H1 (cell line): ENCODE measurements around the gene RREB1. TPM values are rescaled to one million over a fixed set of nuclear protein-coding genes. Genes with fewer than 3 reads are reported as not detected.

Source experiments
- CTCF ChIA-PET: fragments of 300-600 bp; sonication (Branson Sonifier 250); formaldehyde crosslinking; loops from one replicate; lab custom pipeline; 2021; ENCODE audit not compliant: partially characterized antibody; lab: Charles Lee
- POLR2A ChIA-PET: fragments of 300-600 bp; sonication (Branson Sonifier 250); formaldehyde crosslinking; loops from one replicate; lab custom pipeline; 2021; ENCODE audit warnings: inconsistent platforms; ENCODE audit not compliant: partially characterized antibody; lab: Charles Lee
- DNase-seq, 2 experiments: peaks; one replicate each; pipeline versions ENCODE4 v3.0.0 to v3.0.0-alpha.2; 2010 to 2022; ENCODE audit warnings: low spot score in 2 of 2, low read depth in 1 of 2, mixed read lengths in 1 of 2
- FAIRE-seq: peaks from 2 replicates; lab custom pipeline; 2011; peaks lifted over from hg19 to GRCh38; lab: Jason Lieb, UNC
- H2AFZ ChIP-seq: 2 replicates; pipeline ENCODE4 v1.8.1; 2012; ENCODE audit warnings: low read length, inconsistent platforms
- H2AK5ac ChIP-seq: 2 replicates; pipeline ENCODE4 v1.6.1; 2013; ENCODE audit warnings: low read depth, low read length
- H2BK120ac ChIP-seq: replicated peaks from 2 replicates; pipeline ENCODE3; 2013; ENCODE audit warnings: low read depth, low read length, inconsistent platforms
- H2BK12ac ChIP-seq: 2 replicates; pipeline ENCODE4 v1.6.1; 2013; ENCODE audit warnings: low read depth, low read length
- H2BK15ac ChIP-seq: 2 replicates; pipeline ENCODE4 v1.6.1; 2013; ENCODE audit warnings: low read length
- H2BK20ac ChIP-seq: 2 replicates; pipeline ENCODE4 v1.6.1; 2013; ENCODE audit warnings: low read length
- H2BK5ac ChIP-seq: 2 replicates; pipeline ENCODE4 v1.6.1; 2013; ENCODE audit warnings: low read depth, low read length
- H3K14ac ChIP-seq: 2 replicates; pipeline ENCODE4 v1.6.1; 2013; ENCODE audit warnings: inconsistent platforms; ENCODE audit not compliant: insufficient read length
- H3K18ac ChIP-seq: 2 replicates; pipeline ENCODE4 v1.6.1; 2013; ENCODE audit warnings: low read length; ENCODE audit errors: extremely low read depth
- H3K23ac ChIP-seq: 2 replicates; pipeline ENCODE4 v1.6.1; 2013; ENCODE audit warnings: inconsistent platforms; ENCODE audit not compliant: insufficient read length
- H3K23me2 ChIP-seq: 2 replicates; pipeline ENCODE4 v1.6.1; 2013; ENCODE audit warnings: low read depth, low read length
- H3K27ac ChIP-seq: 2 replicates; pipeline ENCODE4 v1.6.1; 2011; ENCODE audit warnings: low read depth, low read length, inconsistent platforms
- H3K27me3 ChIP-seq, 4 experiments: replicated peaks in 1 of 4; 1 replicate in 1 of 4; 2 replicates in 3 of 4; pipeline versions ENCODE4 v1.6.1 to v1.8.1; 2011 to 2013; ENCODE audit warnings: low read length in 3 of 4, mild to moderate bottlenecking in 3 of 4, inconsistent platforms in 2 of 4, mixed read lengths in 2 of 4, moderate library complexity in 1 of 4; ENCODE audit not compliant: control insufficient read depth in 3 of 4, insufficient read depth in 3 of 4; ENCODE audit errors: extremely low read depth in 1 of 4
- H3K36me3 ChIP-seq, 4 experiments: 2 replicates each; pipeline versions ENCODE4 v1.6.1 to v1.8.1; 2011 to 2013; ENCODE audit warnings: mild to moderate bottlenecking in 4 of 4, low read length in 3 of 4, moderate library complexity in 2 of 4, control low read depth in 1 of 4, inconsistent platforms in 1 of 4; ENCODE audit not compliant: insufficient read depth in 4 of 4, control insufficient read depth in 2 of 4
- H3K4ac ChIP-seq: replicated peaks from 2 replicates; pipeline ENCODE3; 2013; ENCODE audit warnings: low read length, low read depth, mixed read lengths, inconsistent platforms; ENCODE audit not compliant: insufficient read length
- H3K4me1 ChIP-seq, 4 experiments: replicated peaks in 1 of 4; 1 replicate in 1 of 4; 2 replicates in 3 of 4; pipeline versions ENCODE4 v1.6.1 to v1.8.1; 2011 to 2013; ENCODE audit warnings: low read length in 3 of 4, inconsistent platforms in 2 of 4, mixed read lengths in 1 of 4; ENCODE audit not compliant: insufficient read depth in 4 of 4, control insufficient read depth in 3 of 4
- H3K4me2 ChIP-seq, 2 experiments: 2 replicates each; pipeline versions ENCODE4 v1.6.1 to v1.8.1; 2011 to 2013; ENCODE audit warnings: low read depth in 2 of 2, low read length in 2 of 2, control low read depth in 1 of 2, inconsistent platforms in 1 of 2, mild to moderate bottlenecking in 1 of 2; ENCODE audit not compliant: insufficient read depth in 1 of 2
- H3K4me3 ChIP-seq, 4 experiments: fragments of 200-600, 300-600 bp in 1 of 4; sonication (generic), shearing (Covaris generic), sonication (Bioruptor Twin) in 1 of 4; 2 replicates each; pipeline versions ENCODE4 v1.5.1 to v1.8.1; 2011 to 2016; ENCODE audit warnings: low read length in 4 of 4, low read depth in 3 of 4, control low read depth in 2 of 4, inconsistent platforms in 2 of 4, mild to moderate bottlenecking in 2 of 4, mixed read lengths in 1 of 4, moderate library complexity in 1 of 4; ENCODE audit not compliant: insufficient read depth in 2 of 4; ENCODE audit errors: extremely low read depth in 1 of 4
- H3K56ac ChIP-seq: replicated peaks from 2 replicates; pipeline ENCODE3; 2013; ENCODE audit warnings: low read depth, mild to moderate bottlenecking, mixed read lengths, low read length, inconsistent platforms; ENCODE audit not compliant: insufficient read length
- H3K79me1 ChIP-seq: 2 replicates; pipeline ENCODE4 v1.6.1; 2013; ENCODE audit warnings: low read depth, low read length, control low read depth
- H3K79me2 ChIP-seq, 2 experiments: 2 replicates each; pipeline versions ENCODE4 v1.6.1 to v1.8.1; 2012 to 2013; ENCODE audit warnings: low read length in 2 of 2, mild to moderate bottlenecking in 2 of 2, inconsistent platforms in 1 of 2; ENCODE audit not compliant: insufficient read depth in 2 of 2, control insufficient read depth in 1 of 2
- H3K9ac ChIP-seq, 4 experiments: replicated peaks in 1 of 4; 1 replicate in 1 of 4; 2 replicates in 3 of 4; pipeline versions ENCODE4 v1.6.1 to v1.8.1; 2011 to 2013; ENCODE audit warnings: low read depth in 3 of 4, low read length in 3 of 4, control low read depth in 2 of 4, mild to moderate bottlenecking in 2 of 4, moderate library complexity in 2 of 4, inconsistent platforms in 1 of 4; ENCODE audit errors: extremely low read depth in 1 of 4
- H3K9me3 ChIP-seq, 2 experiments: 2 replicates each; pipeline versions ENCODE4 v1.6.1 to v1.8.1; 2012 to 2013; ENCODE audit warnings: mild to moderate bottlenecking in 2 of 2, moderate library complexity in 2 of 2, control low read depth in 1 of 2, inconsistent platforms in 1 of 2, low read depth in 1 of 2, low read length in 1 of 2, mixed read lengths in 1 of 2; ENCODE audit not compliant: insufficient read depth in 2 of 2
- H4K20me1 ChIP-seq, 2 experiments: replicated peaks in 1 of 2; 2 replicates each; pipeline versions ENCODE3 to v1.8.1; 2011 to 2013; ENCODE audit warnings: inconsistent platforms in 2 of 2, low read length in 2 of 2, mild to moderate bottlenecking in 1 of 2; ENCODE audit not compliant: insufficient read depth in 2 of 2, control insufficient read depth in 1 of 2
- H4K5ac ChIP-seq: 2 replicates; pipeline ENCODE4 v1.6.1; 2013; ENCODE audit warnings: low read length, low read depth, mixed read lengths, inconsistent platforms; ENCODE audit not compliant: insufficient read length
- H4K8ac ChIP-seq: 2 replicates; pipeline ENCODE4 v1.8.0; 2013; ENCODE audit warnings: mild to moderate bottlenecking, moderate library complexity, low read length, inconsistent platforms; ENCODE audit not compliant: insufficient read depth; ENCODE audit errors: extremely low read depth
- H4K91ac ChIP-seq: replicated peaks from 2 replicates; pipeline ENCODE3; 2013; ENCODE audit warnings: low read length, mixed read lengths, inconsistent platforms; ENCODE audit not compliant: insufficient read length
- BCL11A ChIP-seq, 2 experiments: IDR thresholded peaks; one replicate each; pipeline ENCODE4 v1.6.1; 2011; ENCODE audit warnings: low read depth in 2 of 2, low read length in 2 of 2, mild to moderate bottlenecking in 2 of 2
- BRCA1 ChIP-seq: IDR thresholded peaks from 2 replicates; pipeline ENCODE4 v1.6.1; 2012; ENCODE audit warnings: low read depth, low read length, improper control_type of control experiment
- GTF2F1 ChIP-seq: IDR thresholded peaks from 2 replicates; pipeline ENCODE4 v1.6.1; 2012; ENCODE audit warnings: low read depth, low read length, improper control_type of control experiment, borderline replicate concordance
- HDAC6 ChIP-seq: IDR thresholded peaks from one replicate; pipeline ENCODE4 v1.7.1; 2012; ENCODE audit warnings: low read depth, mild to moderate bottlenecking, inconsistent platforms, low read length, moderate library complexity
- KDM1A ChIP-seq: fragments of 200-600, 300-600 bp; sonication (generic); IDR thresholded peaks from 2 replicates; pipeline ENCODE4 v1.7.1; 2016; ENCODE audit warnings: mild to moderate bottlenecking, low read length, borderline replicate concordance
- POLR2AphosphoS5 ChIP-seq: IDR thresholded peaks from 2 replicates; pipeline ENCODE4 v1.6.1; 2011; ENCODE audit warnings: low read depth, low read length
- RAD21 ChIP-seq, 2 experiments: IDR thresholded peaks in 1 of 2; conservative IDR thresholded peaks in 1 of 2; 2 replicates each; pipeline ENCODE4 v1.6.1; 2011; ENCODE audit warnings: low read depth in 2 of 2, low read length in 2 of 2, improper control_type of control experiment in 1 of 2, inconsistent platforms in 1 of 2, mild to moderate bottlenecking in 1 of 2, moderate library complexity in 1 of 2
- RBBP5 ChIP-seq: IDR thresholded peaks from 2 replicates; pipeline ENCODE4 v1.7.1; 2012; ENCODE audit warnings: low read depth, mild to moderate bottlenecking, inconsistent platforms, low read length, moderate library complexity, borderline replicate concordance
- SAP30 ChIP-seq: fragments of 300-600 bp; sonication (generic); IDR thresholded peaks from 2 replicates; pipeline ENCODE4 v1.7.1; 2012; ENCODE audit warnings: low read length, moderate library complexity, mild to moderate bottlenecking, inconsistent platforms; ENCODE audit not compliant: insufficient read depth, insufficient replicate concordance
- SIRT6 ChIP-seq: IDR thresholded peaks from one replicate; pipeline ENCODE4 v1.7.1; 2012; ENCODE audit warnings: low read length, inconsistent platforms
- SP4 ChIP-seq: IDR thresholded peaks from 2 replicates; pipeline ENCODE4 v1.6.1; 2012; ENCODE audit warnings: low read length, inconsistent platforms
- YY1 ChIP-seq: IDR thresholded peaks from 2 replicates; pipeline ENCODE4 v1.6.1; 2011; ENCODE audit warnings: low read depth, mild to moderate bottlenecking, low read length
- WGBS, 2 experiments: shearing (Covaris generic) in 1 of 2; methylation state at CpG; one replicate each; pipeline versions ENCODE4 v1.1.6 to v1.1.7; 2013 to 2015; ENCODE audit warnings: low lambda C conversion rate in 2 of 2, mixed read lengths in 2 of 2, inconsistent platforms in 1 of 2, low coverage in 1 of 2, missing lambda C conversion rate in 1 of 2; ENCODE audit not compliant: insufficient replicate concordance in 2 of 2, insufficient coverage in 1 of 2, insufficient read length in 1 of 2; ENCODE audit errors: extremely low coverage in 1 of 2, missing lambda C conversion rate in 1 of 2; 5-methylcytosine and 5-hydroxymethylcytosine counted together
- polyA plus RNA-seq, 7 experiments: library from polyadenylated mRNA; depleted of rRNA in 3 of 7; stranded (reverse) in 5 of 7; unstranded in 2 of 7; fragments of >200 nt in 5 of 7; fragments of 200-250 nt in 2 of 7; gene quantifications; 1 replicate in 5 of 7; 2 replicates in 1 of 7; 4 replicates in 1 of 7; pipeline versions ENCODE4 v1.2.1 to v1.2.3, GENCODE V29; 2011 to 2013; ENCODE audit warnings: missing spikeins in 2 of 7, mixed read lengths in 2 of 7
- total RNA-seq: library from RNA; stranded (reverse); fragmentation: NEBNext Ultra II Directional; extraction: Animal tissue kit (Norgen Biotek cat#: 25700); gene quantifications from 2 replicates; pipeline ENCODE4 v1.2.1, GENCODE V29; 2021
- TF ChIP-seq, protein P1 (sequence below): IDR thresholded peaks from 2 replicates; pipeline ENCODE4 v1.6.1; 2011; ENCODE audit warnings: low read length, improper control_type of control experiment

The RREB1 gene
- total and polyA plus RNA-seq, 2 of the 8 experiments (the other 6 are each of a cell fraction or from before 2014, with no cell fraction given), result 3.9 to 34.7 TPM

DNA sequence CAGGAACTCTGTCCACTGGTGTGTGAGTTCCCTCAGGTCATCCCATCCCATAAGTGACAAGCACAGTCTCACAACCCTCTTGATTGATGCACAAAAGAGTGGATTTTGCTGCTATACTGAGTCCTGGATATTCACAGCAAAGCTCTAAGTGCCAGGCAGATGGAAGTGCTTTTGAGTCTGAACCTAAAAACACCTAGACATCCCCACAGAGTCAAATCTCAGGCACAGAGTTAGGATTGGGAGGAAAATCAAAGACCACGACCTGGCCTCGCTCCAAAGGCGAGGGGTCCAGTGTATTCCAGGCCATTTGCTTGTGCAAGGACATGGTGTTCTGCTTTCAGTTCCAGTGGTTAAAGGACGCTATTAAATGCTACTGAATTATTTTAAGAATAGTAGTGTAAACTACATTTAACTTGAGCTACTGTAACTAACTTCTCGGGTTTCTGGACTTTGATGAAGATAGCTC lies 56.8 kb downstream of the RREB1 start:
- no peak for TF ChIP-seq YY1
- TF ChIP-seq, protein P1, sequence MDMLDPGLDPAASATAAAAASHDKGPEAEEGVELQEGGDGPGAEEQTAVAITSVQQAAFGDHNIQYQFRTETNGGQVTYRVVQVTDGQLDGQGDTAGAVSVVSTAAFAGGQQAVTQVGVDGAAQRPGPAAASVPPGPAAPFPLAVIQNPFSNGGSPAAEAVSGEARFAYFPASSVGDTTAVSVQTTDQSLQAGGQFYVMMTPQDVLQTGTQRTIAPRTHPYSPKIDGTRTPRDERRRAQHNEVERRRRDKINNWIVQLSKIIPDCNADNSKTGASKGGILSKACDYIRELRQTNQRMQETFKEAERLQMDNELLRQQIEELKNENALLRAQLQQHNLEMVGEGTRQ, result no peak
- TF ChIP-seq HDAC6, result no peak
- TF ChIP-seq POLR2AphosphoS5, result no peak
- no peak for TF ChIP-seq RAD21 (IDR thresholded peaks at IDR 0.05 in 1 of 2, conservative IDR thresholded peaks at IDR 0.05 in 1 of 2; ENCODE audit: low read depth in 2 of 2, low read length in 2 of 2)
- TF ChIP-seq RBBP5, result no peak
- no peak for TF ChIP-seq SIRT6
- TF ChIP-seq KDM1A, result no peak
- no peak for TF ChIP-seq SP4
- TF ChIP-seq SAP30, result no peak
- TF ChIP-seq BCL11A (IDR thresholded peaks at IDR 0.05; ENCODE audit: low read depth in 2 of 2, low read length in 2 of 2), result no peak
- TF ChIP-seq GTF2F1, result no peak
- TF ChIP-seq BRCA1, result no peak
- no peak overlapping the region for H4K5ac ChIP-seq
- H3K27me3 ChIP-seq, result no peaks in the 10 kb centered on the region
- H3K56ac ChIP-seq, result no peak overlapping the region
- H3K4me2 ChIP-seq, result no peak overlapping the region
- peaks cover 0 to 68% of the 10 kb centered on the region in 2 experiments; a peak in 3 of 4 replicates for H3K79me2 ChIP-seq
- ChIA-PET POLR2A (interaction anchor here (1.2 kb wide), 1 partner anchor 9 kb away, joined by 3 read pairs; no protein-coding TSS in a partner anchor), CTCF (interaction anchor here (0.7 to 1.9 kb wide), 4 partner anchors 11 to 552 kb away, joined by 3 to 6 read pairs (median 4); no protein-coding TSS in a partner anchor)
- H3K23me2 ChIP-seq, result no peaks in the 10 kb centered on the region; the same call in 1 of the 2 replicates
- no peak overlapping the region for H3K23ac ChIP-seq
- no peak overlapping the region for H4K8ac ChIP-seq
- H3K4me1 ChIP-seq, result peaks cover 0 to 26% (median 21%) of the 10 kb centered on the region in 4 experiments; a peak in 6 of 7 replicates
- no peak for DNase-seq
- no peak overlapping the region; the same call in 1 of the 2 replicates for H2BK12ac ChIP-seq
- no peak overlapping the region for H2BK15ac ChIP-seq
- H3K79me1 ChIP-seq, result peaks cover 8% of the 10 kb centered on the region
- H3K27ac ChIP-seq, result no peak overlapping the region
- no peak overlapping the region for H4K91ac ChIP-seq
- no peak overlapping the region for H2BK20ac ChIP-seq
- no peak overlapping the region for H3K14ac ChIP-seq
- H2AK5ac ChIP-seq, result no peak overlapping the region
- FAIRE-seq, result no peak
- no peak overlapping the region for H2AFZ ChIP-seq
- no peak overlapping the region for H3K9ac ChIP-seq
- no peaks in the 10 kb centered on the region for H3K9me3 ChIP-seq
- no peak overlapping the region for H3K18ac ChIP-seq
- H3K4me3 ChIP-seq, result no peak overlapping the region
- H4K20me1 ChIP-seq, result peaks cover 4 to 5% of the 10 kb centered on the region in 2 experiments
- H3K4ac ChIP-seq, result no peak overlapping the region
- H3K36me3 ChIP-seq, result no peaks in the 10 kb centered on the region
- WGBS, 2 experiments, result 82% methylated on average over 5 of the region's 5 CpGs; no CpG with 5 or more reads in 1 of the 2 experiments
- no peak overlapping the region for H2BK5ac ChIP-seq
- H2BK120ac ChIP-seq, result no peak overlapping the region
